ES-I3 (cell line): ENCODE results near the gene NRXN3.

Experiments used
- H3K36me3 ChIP-seq: 2 replicates; pipeline ENCODE4 v1.6.1; 2013; ENCODE audit warnings: mild to moderate bottlenecking, low read length, control low read depth, moderate library complexity; ENCODE audit not compliant: insufficient read depth
- H3K4me1 ChIP-seq: 2 replicates; pipeline ENCODE4 v1.6.1; 2013; ENCODE audit warnings: mild to moderate bottlenecking, control low read depth, low read length; ENCODE audit not compliant: insufficient read depth
- H3K9ac ChIP-seq: 2 replicates; pipeline ENCODE4 v1.6.1; 2013; ENCODE audit warnings: low read depth, mild to moderate bottlenecking, low read length, moderate library complexity
- H3K9me3 ChIP-seq: 2 replicates; pipeline ENCODE4 v1.6.1; 2013; ENCODE audit warnings: mild to moderate bottlenecking, low read length, moderate library complexity; ENCODE audit not compliant: control insufficient read depth, insufficient read depth

Gene NRXN3

GRCh38 chr14:78611796-78612571 lies 441.8 kb downstream of the NRXN3 start:
- no peaks in the 10 kb centered on the region for H3K36me3 ChIP-seq
- no peaks in the 10 kb centered on the region for H3K4me1 ChIP-seq
- no peak overlapping the region for H3K9ac ChIP-seq
- no peaks in the 10 kb centered on the region for H3K9me3 ChIP-seq

- no peaks in the 10 kb centered on the region for H3K9me3 ChIP-seq
- no peak overlapping the region for H3K9ac ChIP-seq
- no peaks in the 10 kb centered on the region for H3K4me1 ChIP-seq
- H3K36me3 ChIP-seq = no peaks in the 10 kb centered on the region
Observed at GRCh38 chr14:78612666-78613065, 442.5 kb downstream of the NRXN3 start.

DNA sequence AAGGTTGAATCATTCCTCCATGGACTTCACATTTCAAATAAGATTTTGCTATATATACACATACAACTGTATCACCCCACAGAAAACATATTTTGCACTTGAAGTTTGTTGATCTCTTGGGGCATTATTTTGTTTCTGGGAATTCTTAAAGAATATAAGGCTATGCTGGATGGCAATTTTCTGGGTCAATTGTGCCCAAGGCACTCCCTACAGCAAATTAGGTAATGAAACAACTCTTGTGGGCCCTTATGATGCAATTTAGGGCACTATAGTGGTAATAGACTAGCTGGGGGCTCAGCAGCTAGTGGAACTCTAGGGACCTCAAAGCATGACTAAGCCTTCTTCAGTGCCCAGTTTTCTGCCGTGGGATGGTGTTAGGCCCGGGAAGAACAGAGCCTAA lies 444.4 kb downstream of the NRXN3 start:
- Histone ChIP-seq H3K9me3 (no peaks in the 10 kb centered on the region), H3K9ac (no peak overlapping the region), H3K4me1 (no peaks in the 10 kb centered on the region), H3K36me3 (no peaks in the 10 kb centered on the region)

DNA sequence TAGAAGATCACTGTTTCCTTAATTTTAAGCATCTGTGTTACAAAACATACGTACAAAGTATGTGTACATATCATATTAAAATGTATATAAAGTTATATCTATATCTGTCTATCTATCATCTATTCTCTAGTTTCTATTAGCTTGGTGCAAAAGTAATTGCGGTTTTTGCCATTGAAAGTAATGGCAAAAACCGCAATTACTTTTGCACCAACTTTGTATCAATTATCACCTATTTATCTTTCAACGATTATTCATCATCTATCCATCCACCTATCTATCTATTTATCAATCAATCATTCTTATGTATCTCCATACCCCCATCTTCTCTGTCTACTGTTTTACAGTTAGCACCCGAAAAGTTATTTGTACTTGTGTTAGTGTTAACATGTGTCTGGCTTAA lies 447.6 kb downstream of the NRXN3 start:
- H3K9me3 ChIP-seq = no peaks in the 10 kb centered on the region
- no peaks in the 10 kb centered on the region for H3K36me3 ChIP-seq
- no peaks in the 10 kb centered on the region for H3K4me1 ChIP-seq
- H3K9ac ChIP-seq = no peak overlapping the region

- Histone ChIP-seq H3K9me3 (no peaks in the 10 kb centered on the region), H3K36me3 (no peaks in the 10 kb centered on the region), H3K9ac (no peak overlapping the region), H3K4me1 (no peaks in the 10 kb centered on the region)
Observed at GRCh38 chr14:78618368-78618767, 448.2 kb downstream of the NRXN3 start.

- H3K4me1 ChIP-seq = no peaks in the 10 kb centered on the region
- no peak overlapping the region for H3K9ac ChIP-seq
- H3K9me3 ChIP-seq = no peaks in the 10 kb centered on the region
- no peaks in the 10 kb centered on the region for H3K36me3 ChIP-seq
Observed at GRCh38 chr14:78627114-78627513, 456.9 kb downstream of the NRXN3 start.

DNA sequence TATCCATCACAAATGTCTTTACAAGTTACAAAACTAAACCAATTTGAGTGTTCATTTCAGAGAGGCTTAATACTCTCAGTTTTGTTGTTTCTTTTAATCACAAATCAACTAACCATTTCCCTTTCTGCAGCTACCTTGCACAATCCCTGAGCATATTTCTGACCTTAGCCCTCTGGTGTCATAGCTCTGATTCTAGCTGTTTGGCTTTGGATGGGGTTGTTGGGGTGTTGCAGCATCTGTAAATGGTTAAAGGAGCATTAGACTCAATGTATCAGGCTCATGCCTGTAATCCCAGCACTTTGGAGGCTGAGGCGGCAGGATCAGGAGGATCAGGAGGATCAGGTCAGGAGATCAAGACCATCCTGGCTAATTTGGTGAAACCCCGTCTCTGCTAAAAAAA lies 461.4 kb downstream of the NRXN3 start:
- no peaks in the 10 kb centered on the region for H3K9me3 ChIP-seq
- H3K9ac ChIP-seq = no peak overlapping the region
- peaks cover 10% of the 10 kb centered on the region; the same call in 1 of the 2 replicates for H3K4me1 ChIP-seq
- H3K36me3 ChIP-seq = no peaks in the 10 kb centered on the region

DNA sequence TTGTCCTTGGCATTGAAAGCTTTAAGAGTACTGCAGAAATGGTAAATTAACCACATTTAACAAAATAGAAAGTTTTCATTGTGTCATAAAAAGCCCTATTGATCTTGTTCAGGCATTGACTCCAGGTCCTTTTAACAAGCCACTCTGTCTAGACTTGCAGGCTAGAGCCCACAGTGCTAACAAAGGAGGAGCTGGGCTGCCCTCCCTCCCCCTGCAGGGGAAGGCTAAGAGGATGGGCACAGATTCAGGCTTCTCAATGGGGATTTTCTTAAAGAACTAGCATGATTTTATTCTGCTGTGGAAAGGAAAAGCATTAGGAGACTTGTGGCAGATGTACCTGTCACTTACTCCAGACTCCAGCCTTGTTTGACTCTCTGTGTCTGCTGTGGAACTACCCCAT lies 463.6 kb downstream of the NRXN3 start:
- Histone ChIP-seq H3K9me3 (no peaks in the 10 kb centered on the region), H3K9ac (no peak overlapping the region), H3K36me3 (no peaks in the 10 kb centered on the region), H3K4me1 (peaks cover 10% of the 10 kb centered on the region; the same call in 1 of the 2 replicates)

DNA sequence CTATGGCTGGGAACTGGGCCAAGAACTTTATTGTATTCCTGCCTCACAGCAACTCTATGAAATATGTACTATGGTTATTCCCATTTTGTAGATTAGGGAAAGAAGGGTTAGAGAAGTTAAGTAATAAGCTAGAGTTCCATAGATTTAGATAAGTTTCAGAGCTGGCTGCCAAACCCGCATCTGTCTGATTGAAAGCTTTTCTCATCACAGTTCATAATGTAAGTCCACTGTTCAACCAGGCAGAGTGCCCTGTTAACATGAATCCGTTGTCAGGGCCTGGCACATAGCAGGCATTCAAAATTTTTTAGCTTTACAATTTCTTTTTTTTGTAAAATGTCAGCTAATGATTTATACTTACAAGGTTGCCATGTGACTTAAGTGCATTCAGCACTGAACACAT lies 467.3 kb downstream of the NRXN3 start:
- no peak overlapping the region for H3K9ac ChIP-seq
- H3K36me3 ChIP-seq = no peaks in the 10 kb centered on the region
- no peaks in the 10 kb centered on the region for H3K9me3 ChIP-seq
- peaks cover 14% of the 10 kb centered on the region for H3K4me1 ChIP-seq

GRCh38 chr14:78637908-78638475 lies 467.8 kb downstream of the NRXN3 start:
- no peaks in the 10 kb centered on the region for H3K9me3 ChIP-seq
- H3K4me1 ChIP-seq = peaks cover 14% of the 10 kb centered on the region
- H3K36me3 ChIP-seq = no peaks in the 10 kb centered on the region
- H3K9ac ChIP-seq = no peak overlapping the region

- Histone ChIP-seq H3K4me1 (peaks cover 6% of the 10 kb centered on the region), H3K9ac (no peak overlapping the region), H3K9me3 (no peaks in the 10 kb centered on the region), H3K36me3 (no peaks in the 10 kb centered on the region)
Observed at GRCh38 chr14:78638926-78639325, 468.8 kb downstream of the NRXN3 start.

DNA sequence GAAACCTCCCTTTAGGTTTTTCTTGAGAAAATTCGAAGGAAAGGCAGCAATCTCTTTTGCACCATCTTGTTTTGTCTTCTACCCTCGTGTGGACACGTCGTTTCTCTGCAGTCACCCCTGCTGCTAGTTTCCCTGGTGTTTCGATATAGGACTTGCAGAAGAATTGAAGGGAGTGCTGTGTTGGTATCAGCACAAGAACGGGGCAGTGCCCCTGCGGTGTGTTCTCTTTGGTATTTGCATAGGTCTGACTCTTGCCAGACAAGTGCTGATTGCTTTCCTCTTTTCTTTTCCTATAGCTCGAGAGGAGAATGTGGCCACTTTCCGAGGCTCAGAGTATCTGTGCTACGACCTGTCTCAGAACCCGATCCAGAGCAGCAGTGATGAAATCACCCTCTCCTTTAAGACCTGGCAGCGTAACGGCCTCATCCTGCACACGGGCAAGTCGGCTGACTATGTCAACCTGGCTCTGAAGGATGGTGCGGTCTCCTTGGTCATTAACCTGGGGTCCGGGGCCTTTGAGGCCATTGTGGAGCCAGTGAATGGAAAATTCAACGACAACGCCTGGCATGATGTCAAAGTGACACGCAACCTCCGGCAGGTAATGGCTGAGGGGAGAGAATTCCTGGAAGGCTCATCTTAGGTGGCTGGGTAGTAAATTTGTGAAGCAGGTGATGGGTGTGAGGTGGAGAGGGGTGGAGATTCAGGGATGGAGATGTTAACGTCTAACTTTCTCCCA lies 474.8 kb downstream of the NRXN3 start:
- no peaks in the 10 kb centered on the region for H3K9me3 ChIP-seq
- no peaks in the 10 kb centered on the region for H3K4me1 ChIP-seq
- no peak overlapping the region for H3K9ac ChIP-seq
- H3K36me3 ChIP-seq = no peaks in the 10 kb centered on the region

- H3K9me3 ChIP-seq = no peaks in the 10 kb centered on the region
- no peak overlapping the region for H3K9ac ChIP-seq
- no peaks in the 10 kb centered on the region for H3K4me1 ChIP-seq
- no peaks in the 10 kb centered on the region for H3K36me3 ChIP-seq
Observed at GRCh38 chr14:78652727-78653126, 482.6 kb downstream of the NRXN3 start.

GRCh38 chr14:78653173-78653572 lies 483.0 kb downstream of the NRXN3 start:
- H3K4me1 ChIP-seq = no peaks in the 10 kb centered on the region
- H3K36me3 ChIP-seq = no peaks in the 10 kb centered on the region
- H3K9me3 ChIP-seq = no peaks in the 10 kb centered on the region
- no peak overlapping the region for H3K9ac ChIP-seq

DNA sequence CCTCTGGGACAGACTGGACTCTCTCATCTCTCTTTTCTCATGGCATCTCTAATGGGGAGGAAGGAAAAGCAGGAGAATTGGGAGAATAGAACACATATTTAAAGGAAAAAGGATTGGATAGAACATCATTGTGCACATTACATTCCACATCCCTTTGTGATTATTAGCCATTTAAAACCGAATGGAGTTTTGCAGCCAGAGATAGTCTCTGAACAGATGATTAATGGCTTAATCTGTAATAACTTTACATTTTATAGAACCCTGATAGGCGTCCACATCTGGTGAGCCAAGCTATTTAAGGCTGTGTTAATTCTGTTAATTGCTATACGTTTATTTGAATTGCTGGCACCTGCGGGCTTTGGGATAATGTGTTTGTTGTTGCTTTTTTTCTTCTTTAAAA lies 487.3 kb downstream of the NRXN3 start:
- Histone ChIP-seq H3K9ac (no peak overlapping the region), H3K9me3 (no peaks in the 10 kb centered on the region), H3K4me1 (no peaks in the 10 kb centered on the region), H3K36me3 (no peaks in the 10 kb centered on the region)
